Brain pericyte (primary cell): Measurements from ENCODE around the gene RSAD1.
"Not testable (repeated sequence)": the region's sequence is repeated elsewhere in the genome, so short reads cannot be mapped to it uniquely, and the experiment has no call there.

Source experiments
- DNase-seq: peaks from one replicate; pipeline ENCODE4 v3.0.0-alpha.2; 2012; ENCODE audit warnings: low read depth, low spot score

The RSAD1 gene

DNA sequence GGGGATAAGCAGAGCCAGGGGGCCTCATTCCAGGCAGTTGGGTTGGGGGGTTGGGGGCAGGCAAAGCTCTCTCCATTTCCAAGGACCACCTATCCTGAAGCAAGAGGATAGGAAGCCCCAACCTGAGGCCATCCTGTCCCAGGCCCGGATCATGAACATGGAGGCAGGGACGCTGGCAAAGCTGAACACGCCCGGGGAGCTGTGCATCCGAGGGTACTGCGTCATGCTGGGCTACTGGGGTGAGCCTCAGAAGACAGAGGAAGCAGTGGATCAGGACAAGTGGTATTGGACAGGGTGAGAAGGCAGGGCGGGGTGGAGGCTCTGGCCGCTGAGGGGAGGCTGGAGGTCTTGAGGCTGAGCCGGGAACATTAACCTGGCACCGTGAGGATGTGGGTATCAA lies 6.4 kb upstream of the RSAD1 start:
- DNase-seq = no peak

DNA sequence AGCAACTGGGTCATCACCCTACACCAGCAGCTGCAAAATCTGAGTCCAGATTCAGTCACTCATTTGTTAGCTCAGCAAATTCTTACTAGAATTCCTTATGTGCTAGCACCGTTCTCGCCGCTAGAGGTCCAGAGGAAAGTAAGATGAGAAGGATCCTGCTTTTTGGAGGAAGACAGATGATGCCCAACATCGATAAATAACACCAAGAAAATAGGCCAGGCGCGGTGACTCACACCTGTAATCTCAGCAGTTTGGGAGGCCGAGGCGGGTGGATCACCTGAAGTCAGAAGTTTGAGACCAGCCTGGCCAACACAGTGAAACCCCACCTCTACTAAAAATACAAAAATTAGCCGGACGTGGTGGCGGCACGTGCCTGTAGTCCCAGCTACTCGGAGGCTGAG lies 5.9 kb upstream of the RSAD1 start:
- not testable (repeated sequence) for DNase-seq

DNA sequence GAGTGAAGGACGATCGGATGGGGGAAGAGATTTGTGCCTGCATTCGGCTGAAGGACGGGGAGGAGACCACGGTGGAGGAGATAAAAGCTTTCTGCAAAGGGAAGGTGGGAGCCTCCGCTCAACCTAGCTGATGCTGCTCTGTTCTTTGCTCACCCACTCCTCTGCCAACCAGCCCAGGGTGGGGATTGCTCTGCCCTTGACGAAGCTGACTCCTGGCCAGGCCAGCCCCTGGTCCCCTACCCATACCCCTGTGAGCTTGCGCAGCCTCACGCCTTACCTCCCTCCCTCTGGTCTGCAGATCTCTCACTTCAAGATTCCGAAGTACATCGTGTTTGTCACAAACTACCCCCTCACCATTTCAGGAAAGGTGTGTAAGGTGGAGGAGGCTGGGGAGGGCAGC lies 4.8 kb upstream of the RSAD1 start:
- no peak for DNase-seq

DNA sequence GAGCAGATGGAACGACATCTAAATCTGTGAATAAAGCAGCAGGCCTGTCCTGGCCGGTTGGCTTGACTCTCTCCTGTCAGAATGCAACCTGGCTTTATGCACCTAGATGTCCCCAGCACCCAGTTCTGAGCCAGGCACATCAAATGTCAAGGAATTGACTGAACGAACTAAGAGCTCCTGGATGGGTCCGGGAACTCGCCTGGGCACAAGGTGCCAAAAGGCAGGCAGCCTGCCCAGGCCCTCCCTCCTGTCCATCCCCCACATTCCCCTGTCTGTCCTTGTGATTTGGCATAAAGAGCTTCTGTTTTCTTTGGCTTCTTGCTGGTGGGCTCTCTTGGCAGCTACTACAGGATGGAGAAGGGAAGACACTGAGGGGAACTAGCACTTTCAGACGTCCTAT lies 4.1 kb upstream of the RSAD1 start:
- no peak for DNase-seq

DNA sequence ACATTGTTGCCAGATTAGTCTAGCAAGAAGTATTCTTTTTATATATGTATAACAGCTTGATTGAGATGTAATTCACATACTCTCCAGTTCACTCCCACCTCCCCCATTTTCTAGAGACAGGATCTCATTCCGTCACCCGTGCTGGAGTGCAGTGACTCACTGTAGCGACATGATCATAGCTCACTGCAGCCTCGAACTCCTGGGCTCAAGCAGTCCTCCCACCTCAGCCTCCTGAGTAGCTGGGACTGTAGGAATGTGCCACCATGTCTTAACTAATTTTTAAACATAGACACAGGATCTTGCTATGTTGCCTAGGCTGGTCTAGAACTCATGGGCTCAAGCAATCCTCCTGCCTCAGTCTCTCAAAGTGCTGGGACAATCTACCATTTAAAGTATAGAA lies 3.3 kb upstream of the RSAD1 start:
- no peak for DNase-seq

DNA sequence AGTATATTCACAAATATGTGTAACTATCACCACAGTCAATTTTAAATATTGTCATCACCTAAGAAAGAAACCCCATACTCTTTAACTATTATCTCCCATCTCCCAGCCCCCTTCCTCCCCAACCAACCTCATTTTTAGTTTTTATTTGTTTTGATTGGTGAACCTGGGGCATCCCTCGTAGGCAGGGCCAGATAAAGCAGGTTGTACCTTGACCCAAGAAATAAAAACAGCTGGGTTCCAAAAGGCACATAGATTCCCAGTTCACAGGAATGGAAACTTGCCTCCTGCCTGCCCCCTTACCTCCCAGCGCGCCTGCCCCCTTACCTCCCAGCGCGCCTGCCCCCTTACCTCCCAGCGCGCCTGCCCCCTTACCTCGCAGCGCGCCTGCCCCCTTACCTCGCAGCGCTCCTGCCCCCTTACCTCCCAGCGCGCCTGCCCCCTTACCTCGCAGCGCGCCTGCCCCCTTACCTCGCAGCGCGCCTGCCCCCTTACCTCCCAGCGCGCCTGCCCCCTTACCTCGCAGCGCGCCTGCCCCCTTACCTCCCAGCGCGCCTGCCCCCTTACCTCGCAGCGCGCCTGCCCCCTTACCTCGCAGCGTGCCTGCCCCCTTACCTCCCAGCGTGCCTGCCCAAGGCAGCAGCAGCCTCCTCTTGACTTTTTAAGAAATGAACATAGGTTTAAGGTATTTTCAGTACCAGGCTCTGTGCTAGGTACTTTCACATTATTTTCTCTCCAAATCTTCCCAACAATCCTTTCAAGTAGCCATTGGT lies 2.7 kb upstream of the RSAD1 start:
- not testable (repeated sequence) for DNase-seq

DNA sequence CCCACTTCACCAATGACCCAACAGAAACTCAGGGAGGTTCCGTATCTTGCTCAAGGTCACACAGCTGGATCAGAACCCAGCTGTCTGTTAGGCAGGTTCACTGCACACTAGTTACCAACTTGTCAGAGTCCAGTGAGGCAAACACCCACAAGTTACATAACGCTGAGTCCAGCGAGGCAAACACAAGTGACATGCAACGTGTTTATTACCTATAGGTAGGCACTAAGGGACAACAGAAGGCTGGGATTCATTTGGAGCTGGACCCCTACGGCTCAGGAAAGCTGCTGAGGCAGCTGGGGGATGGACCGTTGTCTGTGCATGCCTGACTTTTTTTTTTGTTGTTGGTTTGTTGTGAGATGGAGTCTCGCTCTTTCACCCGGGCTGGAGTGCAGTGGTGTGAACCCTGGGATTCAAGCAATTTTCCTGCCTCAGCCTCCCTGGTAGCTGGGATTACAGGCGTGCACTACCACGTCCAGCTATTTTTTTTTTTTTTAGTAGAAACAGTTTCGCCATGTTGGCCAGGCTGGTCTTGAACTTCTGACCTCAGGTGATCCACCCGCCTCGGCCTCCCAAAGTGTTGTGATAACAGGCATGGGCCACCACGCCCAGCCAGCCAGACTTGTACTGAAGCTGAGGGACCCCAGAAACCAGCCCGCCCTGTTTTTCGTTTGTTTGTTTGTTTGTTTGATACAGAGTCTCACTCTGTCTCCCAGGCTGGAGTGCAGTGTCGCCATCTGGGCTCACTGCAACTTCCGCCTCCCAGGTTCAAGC lies 1.9 kb upstream of the RSAD1 start:
- no peak for DNase-seq

DNA sequence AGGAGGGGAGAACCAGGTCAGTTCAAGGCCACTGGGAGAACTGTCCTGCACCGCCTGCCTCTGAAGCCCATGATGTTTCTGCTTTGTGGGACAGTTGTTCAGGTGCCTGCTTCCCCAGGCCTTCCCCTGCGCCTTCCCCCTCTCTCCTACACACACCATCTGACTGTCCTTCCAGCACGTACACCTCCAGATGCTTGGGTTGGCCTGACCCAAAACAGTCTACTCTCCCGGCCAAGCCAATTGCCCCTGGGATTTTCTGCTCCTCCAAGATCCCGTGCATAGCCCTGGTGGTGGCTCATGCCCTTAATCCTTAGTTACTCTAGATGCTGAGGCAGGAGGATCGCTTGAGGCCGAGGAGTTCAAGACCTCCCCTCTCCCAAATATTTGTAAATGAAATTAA lies 684 bp upstream of the RSAD1 start:
- no peak for DNase-seq

DNA sequence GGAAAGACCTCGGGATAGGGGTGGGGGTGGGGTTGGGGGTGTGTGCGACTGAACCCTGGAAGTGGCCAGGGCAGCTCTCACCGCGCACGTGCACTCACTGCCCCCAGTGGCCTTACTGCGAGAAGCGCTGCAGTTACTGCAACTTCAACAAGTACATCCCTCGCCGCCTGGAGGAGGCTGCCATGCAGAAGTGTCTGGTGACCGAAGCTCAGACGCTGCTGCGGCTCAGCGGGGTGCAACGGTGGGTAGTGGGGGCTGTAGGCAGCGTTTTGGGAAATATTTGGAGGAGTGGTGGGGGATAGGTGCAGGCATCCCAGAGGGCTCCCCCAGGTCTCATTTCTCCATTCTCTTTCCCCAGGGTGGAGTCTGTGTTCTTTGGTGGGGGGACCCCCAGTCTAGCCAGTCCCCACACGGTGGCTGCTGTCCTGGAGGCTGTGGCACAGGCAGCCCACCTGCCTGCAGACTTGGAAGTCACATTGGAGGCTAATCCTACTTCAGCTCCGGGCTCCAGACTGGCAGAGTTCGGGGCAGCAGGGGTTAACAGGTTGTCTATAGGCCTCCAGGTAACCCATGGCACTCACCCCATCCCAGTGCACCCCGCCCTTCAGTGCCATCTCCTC lies 972 bp downstream of the RSAD1 start:
- no peak for DNase-seq

DNA sequence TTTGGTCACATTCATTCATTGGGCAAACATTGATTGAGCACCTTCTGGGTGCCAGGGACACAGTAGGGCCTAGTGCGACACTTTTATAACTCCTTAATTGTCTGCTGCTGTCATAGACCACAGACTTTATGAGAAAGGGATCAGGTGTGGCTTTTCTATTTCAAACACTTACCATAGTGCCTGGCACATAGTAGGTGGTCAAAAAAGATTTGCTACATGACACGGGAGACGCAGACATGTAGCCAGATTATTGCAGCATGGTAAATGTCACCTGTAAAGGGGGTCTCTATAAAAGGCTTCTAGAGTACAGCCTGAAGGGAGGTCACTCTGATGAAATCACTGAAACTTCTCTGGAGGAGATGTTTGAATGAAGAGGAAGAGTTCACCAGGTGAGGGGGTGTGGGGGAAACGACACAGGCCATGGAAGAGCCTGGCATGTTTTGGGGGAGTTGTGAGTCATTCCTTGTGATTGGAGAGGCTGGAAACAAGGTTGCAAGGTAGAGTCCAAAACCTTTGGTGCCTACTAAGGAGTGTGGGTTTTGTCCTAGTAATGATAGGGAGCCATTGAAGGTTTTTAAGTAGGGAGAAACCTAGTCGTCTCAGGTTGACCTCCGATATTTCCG lies 1.6 kb downstream of the RSAD1 start:
- DNase-seq = no peak

DNA sequence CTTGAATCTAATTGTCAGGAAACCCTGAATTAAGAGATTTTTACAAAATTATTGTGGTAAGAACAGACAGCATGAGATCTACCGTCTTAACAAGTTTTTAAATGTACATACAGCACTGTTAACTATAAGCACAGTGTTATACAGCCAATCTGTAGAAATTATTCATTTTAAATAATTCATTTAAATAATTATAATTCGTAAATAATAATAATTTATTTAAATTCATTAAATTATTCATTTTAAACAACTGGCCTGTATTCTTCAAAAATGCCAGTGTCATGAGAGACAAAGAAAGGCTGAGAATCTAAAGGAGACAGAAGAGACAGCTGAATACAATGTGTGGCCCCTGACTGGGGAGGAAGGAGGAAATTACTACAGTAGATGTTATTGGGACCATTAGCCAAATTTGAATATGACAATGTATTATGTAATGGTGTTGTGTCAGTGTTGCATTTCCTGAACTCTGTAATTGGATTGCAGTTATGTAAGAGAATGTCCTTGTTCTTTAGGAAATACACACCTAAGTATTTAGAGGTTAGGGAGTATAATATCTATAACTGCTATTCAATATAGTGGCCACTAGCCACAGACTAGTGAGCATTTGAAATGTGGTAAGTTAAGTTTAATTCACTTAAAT lies 2.3 kb downstream of the RSAD1 start:
- no peak for DNase-seq

DNA sequence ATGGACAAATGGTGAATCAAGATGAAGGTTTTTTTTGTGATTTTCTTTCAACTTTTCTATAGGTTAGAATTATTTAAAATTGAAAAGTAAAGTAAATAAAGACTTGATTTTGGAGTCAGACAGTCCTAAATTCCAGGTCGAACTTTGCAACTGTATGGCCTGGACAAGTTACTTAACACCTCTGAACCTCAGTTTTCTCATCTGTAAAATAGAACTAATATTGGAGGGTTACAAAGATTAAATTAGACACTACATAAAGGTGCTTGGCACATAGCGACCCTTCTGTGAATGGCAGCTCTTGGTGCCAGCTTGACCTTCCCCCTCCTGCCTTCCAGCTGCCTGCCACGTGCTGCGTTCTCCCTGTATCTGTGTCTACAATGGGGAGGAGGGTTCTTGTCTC lies 3.0 kb downstream of the RSAD1 start:
- no peak for DNase-seq

DNA sequence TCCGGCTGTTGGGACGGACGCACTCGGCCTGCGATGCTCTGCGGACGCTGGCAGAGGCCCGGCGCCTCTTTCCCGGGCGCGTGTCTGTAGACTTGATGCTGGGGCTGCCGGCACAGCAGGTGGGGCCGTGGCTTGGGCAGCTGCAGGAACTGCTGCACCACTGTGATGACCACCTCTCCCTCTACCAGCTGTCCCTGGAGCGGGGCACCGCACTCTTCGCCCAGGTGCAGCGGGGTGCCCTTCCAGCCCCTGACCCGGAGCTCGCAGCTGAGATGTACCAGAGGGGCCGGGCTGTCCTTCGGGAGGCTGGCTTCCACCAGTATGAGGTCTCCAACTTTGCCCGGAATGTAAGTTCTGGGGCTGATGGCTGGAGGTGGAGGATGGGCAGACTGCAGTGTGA lies 3.5 kb downstream of the RSAD1 start:
- DNase-seq = no peak

DNA sequence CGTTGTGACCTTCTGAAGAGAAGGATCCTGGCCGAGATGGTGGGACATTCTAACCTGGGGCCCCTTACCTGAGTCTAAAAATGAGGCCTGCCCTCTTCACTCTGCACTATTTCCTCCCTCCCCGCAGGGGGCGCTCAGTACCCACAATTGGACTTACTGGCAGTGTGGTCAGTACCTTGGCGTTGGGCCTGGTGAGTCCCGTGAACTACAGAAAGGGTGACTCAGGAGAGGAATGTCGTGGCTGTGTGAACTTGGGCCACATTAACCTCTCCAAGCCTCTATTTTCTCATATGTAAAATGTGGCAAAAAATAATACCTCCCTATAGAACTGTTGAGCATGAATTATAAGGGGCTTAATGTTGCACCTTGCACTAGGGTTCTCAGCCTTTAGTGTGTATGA lies 3.9 kb downstream of the RSAD1 start:
- DNase-seq = peak; percentile 47

DNA sequence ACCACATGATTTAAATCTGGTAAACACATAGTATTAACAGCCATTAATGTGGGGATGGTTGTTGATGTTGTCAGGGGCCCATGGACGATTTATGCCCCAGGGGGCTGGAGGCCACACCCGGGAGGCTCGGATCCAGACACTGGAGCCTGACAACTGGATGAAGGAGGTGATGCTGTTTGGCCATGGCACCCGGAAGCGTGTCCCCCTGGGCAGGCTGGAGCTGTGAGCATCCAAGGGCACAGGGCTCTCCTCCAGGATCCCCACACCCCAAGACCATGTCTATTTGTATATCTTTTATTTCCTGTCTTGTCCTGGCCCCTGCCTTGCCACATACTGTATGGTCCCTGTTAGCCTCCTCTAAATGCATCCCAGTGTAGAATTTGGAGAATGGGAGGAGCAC lies 4.6 kb downstream of the RSAD1 start:
- DNase-seq = no peak

DNA sequence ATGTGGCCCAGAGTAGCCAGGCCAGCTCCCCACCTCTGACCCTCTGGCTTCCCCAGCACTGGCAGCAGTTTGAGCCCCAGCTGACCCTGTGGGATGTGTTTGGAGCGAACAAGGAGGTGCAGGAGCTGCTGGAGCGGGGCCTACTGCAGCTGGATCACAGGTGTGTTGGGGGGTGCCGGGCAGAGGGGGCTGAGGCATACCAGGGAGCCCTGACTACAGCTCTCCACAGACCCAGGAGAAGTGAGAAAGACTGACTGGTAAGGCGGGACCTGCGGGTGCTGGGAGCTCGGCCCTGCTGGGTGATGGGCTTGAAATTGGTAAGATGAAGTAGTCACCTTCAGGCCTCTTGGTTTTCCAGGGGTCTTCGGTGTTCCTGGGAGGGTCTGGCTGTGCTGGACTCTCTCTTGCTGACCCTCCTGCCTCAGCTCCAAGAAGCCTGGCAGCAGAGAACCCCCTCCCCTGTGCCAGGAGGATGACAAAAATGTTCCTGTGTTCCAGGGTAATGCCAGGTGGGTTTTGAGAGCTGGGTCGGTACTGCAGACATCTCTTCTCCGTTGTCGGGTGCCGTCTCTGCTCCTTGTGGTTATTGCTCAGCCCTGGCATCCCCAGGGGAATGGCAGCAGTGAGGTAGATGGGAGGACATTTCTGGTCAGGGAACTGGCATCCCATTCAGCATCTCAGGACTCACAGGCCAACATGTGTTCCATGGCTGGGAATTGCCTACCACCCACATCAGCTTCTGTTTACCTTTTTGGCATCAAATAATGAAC lies 5.9 kb downstream of the RSAD1 start:
- DNase-seq = no peak

DNA sequence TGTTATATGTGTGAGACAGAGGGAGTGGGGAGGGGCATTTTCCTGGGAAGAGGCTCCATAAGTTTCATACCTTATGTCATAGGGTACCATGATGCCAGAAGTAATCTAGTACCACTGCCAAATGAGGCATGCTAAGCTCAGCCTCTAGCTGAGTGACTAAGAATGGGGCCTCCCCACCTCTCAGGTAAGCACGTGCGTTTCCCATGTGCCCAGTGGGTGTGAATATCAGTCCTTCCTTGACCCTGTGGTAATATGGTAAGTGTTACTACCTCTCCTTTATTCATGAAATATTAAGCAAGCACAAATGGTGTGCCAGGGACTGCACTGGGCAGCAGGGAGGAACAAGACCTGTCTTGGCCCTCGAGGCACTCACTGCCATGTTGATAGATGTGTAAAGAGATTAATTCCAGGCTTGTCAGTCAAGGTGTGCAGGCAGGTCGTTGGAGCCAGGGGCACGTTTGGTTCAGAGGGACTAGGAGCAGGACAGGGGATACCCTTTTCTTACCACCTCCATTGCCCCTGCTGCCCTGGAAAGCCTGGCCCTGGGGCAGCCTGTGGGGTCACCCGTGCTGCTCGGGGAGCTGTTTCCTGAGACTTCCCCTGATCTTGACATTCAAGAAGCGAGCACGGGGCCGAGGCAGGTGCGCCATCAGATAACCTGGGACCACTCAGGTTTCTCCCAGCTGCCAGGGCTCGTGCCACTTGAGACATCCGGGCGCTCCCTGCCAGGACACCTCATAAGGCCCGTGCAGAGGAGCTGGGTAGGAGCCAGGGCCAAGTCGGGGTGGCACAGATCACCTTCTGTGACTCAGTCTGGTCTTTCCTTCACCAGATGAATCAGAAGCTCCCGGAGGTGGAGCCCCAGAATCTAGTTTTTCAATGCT lies 8.8 kb downstream of the RSAD1 start:
- DNase-seq = no peak

DNA sequence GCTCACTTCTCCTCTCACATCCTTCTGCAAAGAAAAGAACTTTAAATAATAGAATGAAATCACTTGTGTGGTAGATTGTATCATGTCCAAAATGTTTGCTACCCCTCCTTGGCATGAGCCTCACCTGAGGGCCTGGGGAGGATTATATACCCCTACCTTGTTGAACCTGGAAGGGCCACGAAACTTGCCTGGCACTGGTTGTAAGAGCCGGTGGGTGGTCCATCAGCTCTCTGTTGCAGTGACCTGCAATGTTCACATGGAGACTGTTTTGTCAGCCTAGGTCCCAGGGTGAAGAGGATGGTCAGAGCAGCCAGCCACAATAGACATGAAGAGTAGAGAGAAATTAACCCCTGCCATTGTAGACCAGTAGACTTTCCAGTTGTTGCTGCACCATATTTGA lies 10.2 kb downstream of the RSAD1 start:
- DNase-seq = no peak

DNA sequence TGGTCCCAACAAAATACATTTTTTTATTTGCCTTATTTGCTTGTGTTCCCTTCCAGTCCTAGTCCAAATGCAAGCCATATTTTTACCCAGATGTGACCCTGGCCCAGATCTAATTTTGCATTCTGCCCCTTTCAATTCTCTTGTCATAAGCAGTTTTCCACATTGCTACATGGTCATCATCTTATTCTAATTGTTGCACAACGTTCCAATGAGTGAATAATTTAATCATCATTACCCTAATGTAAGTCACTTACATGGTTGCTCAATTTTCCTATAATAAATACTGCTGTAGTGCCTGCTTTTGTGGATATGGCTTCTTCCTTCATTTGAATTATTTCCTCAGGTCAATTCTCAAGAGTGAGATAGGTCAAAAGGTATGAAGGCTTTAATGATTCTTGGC lies 12.8 kb downstream of the RSAD1 start:
- DNase-seq = no peak

DNA sequence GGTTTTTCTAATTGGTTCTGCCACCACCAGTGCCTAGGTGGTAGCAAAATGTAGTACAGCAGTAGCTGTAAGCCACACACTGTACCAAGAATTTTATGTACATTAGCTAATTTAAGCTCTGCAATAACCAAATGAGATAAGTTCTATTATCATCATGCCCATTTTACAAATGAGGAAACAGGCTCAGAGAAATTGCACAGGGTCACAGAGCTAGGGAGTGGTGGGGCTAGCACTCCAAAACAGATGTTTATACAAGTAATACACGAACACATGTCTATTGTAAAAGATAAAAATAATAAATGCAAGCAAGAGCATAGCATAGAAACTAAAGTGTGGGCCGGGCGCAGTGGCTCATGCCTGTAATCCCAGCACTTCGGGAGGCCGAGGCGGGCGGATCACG lies 13.6 kb downstream of the RSAD1 start:
- no peak for DNase-seq
